ENCODE results near the gene DUSP2. TPM values are rescaled to one million over a fixed set of nuclear protein-coding genes. Genes with fewer than 3 reads are reported as not detected.

Gene DUSP2
- polyA plus RNA-seq, 3 donors, result 48.4 to 392 (median 66.1) TPM

DNA sequence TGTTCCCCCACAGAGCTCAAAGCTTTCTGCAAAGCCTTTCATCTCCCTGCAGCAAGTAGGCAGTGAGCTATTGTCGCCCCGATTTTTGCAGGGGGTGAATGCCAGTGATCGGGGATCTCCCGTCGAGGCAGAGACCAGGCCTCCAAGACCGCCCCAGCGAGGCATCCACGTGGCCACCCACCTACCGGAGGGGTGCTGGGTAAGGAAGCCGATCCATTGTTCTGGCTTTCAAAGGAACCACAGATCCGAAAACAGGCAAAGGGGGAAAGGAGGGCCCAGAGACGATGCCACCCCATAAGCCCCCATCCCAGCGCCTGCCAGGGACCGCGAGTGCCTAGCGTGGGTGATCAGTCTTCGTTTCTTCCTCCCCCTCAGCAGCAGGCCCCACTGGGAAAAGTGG, 31.3 kb downstream of the DUSP2 start:
- H3K27ac Mint-ChIP-seq, result no peak overlapping the region
- WGBS (ENCODE audit: insufficient coverage), result 99% methylated on average over 11 of the region's 17 CpGs
- no peak overlapping the region for H2AFZ ChIP-seq (ENCODE audit: insufficient read depth, low read depth, low read length, poor library complexity, severe bottlenecking)
- H3K9me3 Mint-ChIP-seq, result peaks cover 2 to 10% (median 7%) of the 10 kb centered on the region in 7 donors
- no peak overlapping the region for H3K4me2 ChIP-seq (replicated peaks; ENCODE audit: extremely low read depth, low read length, poor library complexity, severe bottlenecking)
- no peak overlapping the region for H3K4me3 ChIP-seq (replicated peaks in 1 of 3; ENCODE audit: low read depth in 2 of 3, low read length in 3 of 3)
- intact Hi-C loops (cut with micrococcal nuclease), result loop anchor here in 1 of 2 donors (10.0 kb wide), 2 partner anchors 61 to 89 kb away; no protein-coding TSS in a partner anchor
- peaks cover 3 to 7% of the 10 kb centered on the region in 2 donors for H3K36me3 Mint-ChIP-seq
- peaks cover 27 to 51% (median 30%) of the 10 kb centered on the region in 3 donors for H3K27me3 Mint-ChIP-seq (ENCODE audit: low read depth in 3 of 3)
- no peak overlapping the region for H3K4me3 Mint-ChIP-seq
- no peaks in the 10 kb centered on the region for H4K20me1 ChIP-seq (ENCODE audit: insufficient read depth, low read length)
- no peak overlapping the region for H3K9ac ChIP-seq (ENCODE audit: insufficient read depth, low read length, poor library complexity, severe bottlenecking)
- TF ChIP-seq, protein P1, sequence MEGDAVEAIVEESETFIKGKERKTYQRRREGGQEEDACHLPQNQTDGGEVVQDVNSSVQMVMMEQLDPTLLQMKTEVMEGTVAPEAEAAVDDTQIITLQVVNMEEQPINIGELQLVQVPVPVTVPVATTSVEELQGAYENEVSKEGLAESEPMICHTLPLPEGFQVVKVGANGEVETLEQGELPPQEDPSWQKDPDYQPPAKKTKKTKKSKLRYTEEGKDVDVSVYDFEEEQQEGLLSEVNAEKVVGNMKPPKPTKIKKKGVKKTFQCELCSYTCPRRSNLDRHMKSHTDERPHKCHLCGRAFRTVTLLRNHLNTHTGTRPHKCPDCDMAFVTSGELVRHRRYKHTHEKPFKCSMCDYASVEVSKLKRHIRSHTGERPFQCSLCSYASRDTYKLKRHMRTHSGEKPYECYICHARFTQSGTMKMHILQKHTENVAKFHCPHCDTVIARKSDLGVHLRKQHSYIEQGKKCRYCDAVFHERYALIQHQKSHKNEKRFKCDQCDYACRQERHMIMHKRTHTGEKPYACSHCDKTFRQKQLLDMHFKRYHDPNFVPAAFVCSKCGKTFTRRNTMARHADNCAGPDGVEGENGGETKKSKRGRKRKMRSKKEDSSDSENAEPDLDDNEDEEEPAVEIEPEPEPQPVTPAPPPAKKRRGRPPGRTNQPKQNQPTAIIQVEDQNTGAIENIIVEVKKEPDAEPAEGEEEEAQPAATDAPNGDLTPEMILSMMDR (IDR thresholded peaks at IDR 0.05), result no peak
- peaks cover 5 to 35% of the 10 kb centered on the region in 2 donors for H3K27me3 ChIP-seq (ENCODE audit: control insufficient read depth in 2 of 2, insufficient read depth in 2 of 2, low read length in 2 of 2)
- no peaks in the 10 kb centered on the region for H3K36me3 ChIP-seq (replicated peaks in 1 of 2; ENCODE audit: control insufficient read depth in 1 of 2, insufficient read depth in 2 of 2, low read length in 2 of 2)
- H3K4me1 Mint-ChIP-seq, result peaks cover 13% of the 10 kb centered on the region
- no peak for DNase-seq
- H3K9me3 ChIP-seq (replicated peaks in 1 of 2; ENCODE audit: control insufficient read depth in 1 of 2, insufficient read depth in 1 of 2, low read length in 2 of 2), result no peaks in the 10 kb centered on the region
- H3K4me1 ChIP-seq (ENCODE audit: control insufficient read depth in 1 of 2, insufficient read depth in 2 of 2, low read length in 2 of 2), result peaks cover 3 to 18% of the 10 kb centered on the region in 2 donors
- no peaks in the 10 kb centered on the region for H3K79me2 ChIP-seq (ENCODE audit: insufficient read depth, low read length)
- no peak overlapping the region for H3K27ac ChIP-seq (ENCODE audit: low read depth in 1 of 2, low read length in 2 of 2)

DNA sequence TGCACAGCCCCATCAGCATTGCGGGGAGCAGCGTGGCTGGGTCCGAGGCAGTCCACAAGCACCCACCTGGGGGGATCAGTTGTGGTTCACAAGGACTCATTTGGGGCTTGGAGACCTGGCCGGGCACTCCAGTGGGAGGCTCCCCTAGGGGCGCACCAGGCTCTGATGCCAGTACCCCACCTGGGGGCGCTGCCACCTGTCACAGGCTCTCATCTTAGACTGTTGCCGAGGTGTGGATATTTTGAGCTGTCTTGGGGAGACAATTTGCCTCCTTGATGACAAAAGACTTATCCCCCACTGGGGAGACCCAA, 31.9 kb downstream of the DUSP2 start:
- Mint-ChIP-seq H3K4me1 (peaks cover 13% of the 10 kb centered on the region), H3K4me3 (no peak overlapping the region), H3K27me3 (ENCODE audit: low read depth in 3 of 3) (peaks cover 26 to 51% (median 26%) of the 10 kb centered on the region in 3 donors), H3K27ac (no peak overlapping the region), H3K36me3 (peaks cover 3 to 7% of the 10 kb centered on the region in 2 donors), H3K9me3 (peaks cover 2 to 10% (median 7%) of the 10 kb centered on the region in 7 donors)
- no peak overlapping the region for H3K27ac ChIP-seq (ENCODE audit: low read depth in 1 of 2, low read length in 2 of 2)
- no peak overlapping the region for H3K9ac ChIP-seq (ENCODE audit: insufficient read depth, low read length, poor library complexity, severe bottlenecking)
- H3K79me2 ChIP-seq (ENCODE audit: insufficient read depth, low read length), result no peaks in the 10 kb centered on the region
- no peaks in the 10 kb centered on the region for H4K20me1 ChIP-seq (ENCODE audit: insufficient read depth, low read length)
- no peak overlapping the region for H3K4me3 ChIP-seq (replicated peaks in 1 of 3; ENCODE audit: low read depth in 2 of 3, low read length in 3 of 3)
- intact Hi-C loops (cut with micrococcal nuclease), result loop anchor here in 1 of 2 donors (10.0 kb wide), 2 partner anchors 61 to 89 kb away; no protein-coding TSS in a partner anchor
- H3K36me3 ChIP-seq (replicated peaks in 1 of 2; ENCODE audit: control insufficient read depth in 1 of 2, insufficient read depth in 2 of 2, low read length in 2 of 2), result no peaks in the 10 kb centered on the region
- no peak for DNase-seq
- H2AFZ ChIP-seq (ENCODE audit: insufficient read depth, low read depth, low read length, poor library complexity, severe bottlenecking), result no peak overlapping the region
- peaks cover 5 to 30% of the 10 kb centered on the region in 2 donors for H3K27me3 ChIP-seq (ENCODE audit: control insufficient read depth in 2 of 2, insufficient read depth in 2 of 2, low read length in 2 of 2)
- H3K4me2 ChIP-seq (replicated peaks; ENCODE audit: extremely low read depth, low read length, poor library complexity, severe bottlenecking), result no peak overlapping the region
- 92% methylated on average over 5 of the region's 7 CpGs for WGBS (ENCODE audit: insufficient coverage)
- peaks cover 3 to 18% of the 10 kb centered on the region in 2 donors for H3K4me1 ChIP-seq (ENCODE audit: control insufficient read depth in 1 of 2, insufficient read depth in 2 of 2, low read length in 2 of 2)
- H3K9me3 ChIP-seq (replicated peaks in 1 of 2; ENCODE audit: control insufficient read depth in 1 of 2, insufficient read depth in 1 of 2, low read length in 2 of 2), result no peaks in the 10 kb centered on the region
- TF ChIP-seq, protein P1 (IDR thresholded peaks at IDR 0.05), result no peak
